Activated CD8-positive, alpha-beta memory T cell treated with anti-CD3 and anti-CD28 coated beads for 4 hours (primary cell): Measurements from ENCODE around the gene MTMR12.

ENCODE experiments used
- DNase-seq, 2 donors: peaks; one replicate each; pipeline ENCODE4 v3.0.0-alpha.2; 2020; ENCODE audit warnings: low read depth in 2 of 2

MTMR12 gene

GRCh38 chr5:32276173-32276853 is 36.4 kb downstream of the MTMR12 start:
- no peak for DNase-seq

GRCh38 chr5:32275396-32275741 is 37.4 kb downstream of the MTMR12 start:
- no peak for DNase-seq

GRCh38 chr5:32274548-32275395 is 38.0 kb downstream of the MTMR12 start:
- no peak for DNase-seq

GRCh38 chr5:32273821-32274220 is 38.9 kb downstream of the MTMR12 start:
- no peak for DNase-seq

GRCh38 chr5:32272746-32273145 is 40.0 kb downstream of the MTMR12 start:
- no peak for DNase-seq

- no peak for DNase-seq
Observed at GRCh38 chr5:32270946-32271345, 41.8 kb downstream of the MTMR12 start.

- DNase-seq: no peak
Observed at GRCh38 chr5:32270178-32270577, 42.6 kb downstream of the MTMR12 start.

GRCh38 chr5:32265902-32266301 is 46.8 kb downstream of the MTMR12 start:
- DNase-seq: no peak

- no peak for DNase-seq
Observed at GRCh38 chr5:32264957-32265572, 47.7 kb downstream of the MTMR12 start.

GRCh38 chr5:32263684-32264083 is 49.1 kb downstream of the MTMR12 start:
- DNase-seq: no peak

GRCh38 chr5:32261198-32261597 is 51.5 kb downstream of the MTMR12 start:
- DNase-seq: no peak

GRCh38 chr5:32259033-32259432 is 53.7 kb downstream of the MTMR12 start:
- DNase-seq: no peak

GRCh38 chr5:32258424-32258823 is 54.3 kb downstream of the MTMR12 start:
- DNase-seq: no peak

- no peak for DNase-seq
Observed at GRCh38 chr5:32255540-32255900, 57.2 kb downstream of the MTMR12 start.

- no peak for DNase-seq
Observed at GRCh38 chr5:32254881-32255539, 57.7 kb downstream of the MTMR12 start.

- no peak for DNase-seq
Observed at GRCh38 chr5:32251871-32252458, 60.8 kb downstream of the MTMR12 start.

GRCh38 chr5:32249668-32250067 is 63.1 kb downstream of the MTMR12 start:
- DNase-seq: no peak

GRCh38 chr5:32245742-32246141 is 67.0 kb downstream of the MTMR12 start:
- no peak for DNase-seq

- no peak for DNase-seq
Observed at GRCh38 chr5:32244017-32244416, 68.7 kb downstream of the MTMR12 start.

- DNase-seq: no peak
Observed at GRCh38 chr5:32241034-32241783, 71.5 kb downstream of the MTMR12 start.

GRCh38 chr5:32239385-32239784 is 73.4 kb downstream of the MTMR12 start:
- no peak for DNase-seq
